K562 treated with DMSO at 1 percent for 24 hours (cell line): ENCODE results near the gene ADH1B. TPM values are rescaled to one million over a fixed set of nuclear protein-coding genes. Genes with fewer than 3 reads are reported as not detected.

Experiments used
- total RNA-seq: library from RNA; unstranded; fragments of 300-600 nt; gene quantifications from 2 replicates; pipeline ENCODE4 v1.2.3, GENCODE V29; 2022; ENCODE audit warnings: low read depth; ENCODE audit not compliant: insufficient read depth

ADH1B gene
- total RNA-seq, result not detected in 2 replicates

DNA sequence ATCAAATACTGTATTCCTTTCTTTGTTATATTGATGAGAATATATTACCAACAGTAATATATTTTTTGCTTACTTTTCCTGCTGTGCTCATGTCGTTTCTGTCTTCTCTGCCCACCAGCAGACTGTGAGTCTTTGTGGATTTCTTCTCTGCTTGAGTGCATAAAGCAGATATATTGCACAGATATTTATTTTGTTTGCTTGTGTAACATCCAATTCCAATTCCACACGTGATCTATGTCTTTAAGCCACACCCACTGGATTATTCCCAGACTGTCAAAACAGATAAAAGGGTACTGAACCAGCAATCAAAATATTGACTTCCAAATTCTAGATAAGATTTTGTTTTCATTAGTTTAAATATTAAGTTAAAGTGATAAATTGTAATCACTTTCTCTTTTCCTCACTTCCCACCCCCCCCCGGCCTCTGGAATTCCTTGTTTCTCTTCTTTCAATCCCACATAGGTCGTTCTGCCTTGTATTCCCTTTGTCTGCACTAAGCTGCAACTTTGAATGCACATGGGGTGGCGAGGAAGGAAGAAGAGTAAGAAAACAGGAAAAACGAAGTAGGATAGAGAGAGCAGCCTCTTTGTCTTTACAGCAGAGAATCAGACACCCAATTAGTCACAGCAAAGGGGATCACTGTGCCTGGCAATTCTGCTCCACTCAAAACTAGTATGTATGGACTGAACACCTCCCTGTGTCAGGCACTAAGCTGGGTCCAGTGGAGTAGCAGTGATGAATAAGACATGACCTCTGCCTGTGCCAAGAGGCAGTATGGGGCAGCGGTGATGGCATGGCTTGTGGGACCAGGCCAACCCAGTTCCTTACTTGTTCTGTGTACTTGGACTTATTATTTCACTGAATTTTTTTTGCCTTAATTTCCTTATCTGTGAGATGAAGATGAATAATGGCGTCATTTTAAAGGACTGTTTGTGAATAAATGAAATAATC is at the start of gene ADH1B:
ADH1B (minus strand) TSS at position 161 of the 951 bp plus-strand sequence; CDS start at position 91, 70 bp downstream.

DNA sequence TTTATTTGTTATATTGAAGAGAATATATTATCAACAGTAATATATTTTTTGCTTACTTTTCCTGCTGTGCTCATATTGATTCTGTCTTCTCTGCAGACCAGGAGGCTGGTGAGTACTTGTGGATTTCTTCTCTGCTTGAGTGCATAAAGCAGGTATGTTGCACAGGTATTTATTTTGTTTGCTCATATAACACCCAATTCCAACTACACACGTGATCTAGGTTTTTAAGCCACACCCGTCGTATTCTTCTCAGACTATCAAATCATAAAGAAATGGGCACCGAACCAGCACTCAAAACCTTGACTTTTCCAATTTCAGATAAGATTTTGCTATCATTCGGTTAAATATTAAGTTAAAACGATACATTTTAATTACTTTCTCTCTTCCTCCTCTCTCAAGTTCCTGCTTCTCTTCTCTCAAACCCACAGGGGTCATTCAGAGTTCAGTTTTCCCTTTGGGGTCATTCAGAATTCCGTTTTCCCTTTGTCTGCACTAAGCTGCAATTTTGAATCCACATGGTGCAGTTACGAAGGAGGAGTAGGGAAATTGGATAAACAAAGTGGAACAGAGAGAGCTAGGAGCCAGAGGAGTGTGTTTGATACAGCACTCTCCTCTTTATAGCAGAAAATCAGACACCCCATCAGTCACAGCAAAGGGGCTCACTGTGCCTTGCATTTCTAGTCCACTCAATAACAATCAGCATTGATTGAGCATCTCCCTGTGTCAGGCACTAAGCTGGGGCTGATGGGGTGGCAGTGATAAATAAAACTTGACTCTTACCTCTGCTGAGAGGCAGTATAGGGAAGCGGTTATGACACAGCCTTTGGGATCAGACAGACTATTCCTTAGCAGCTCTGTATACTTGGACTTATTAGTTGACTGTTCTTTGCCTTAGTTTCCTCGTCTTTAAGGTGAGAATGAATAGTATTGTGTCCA is 31.7 kb upstream of the ADH1B start, which contains the start of gene ADH1C:
ADH1C (minus strand) TSS at position 145 of the 936 bp plus-strand sequence; CDS start at position 74, 71 bp downstream.

DNA sequence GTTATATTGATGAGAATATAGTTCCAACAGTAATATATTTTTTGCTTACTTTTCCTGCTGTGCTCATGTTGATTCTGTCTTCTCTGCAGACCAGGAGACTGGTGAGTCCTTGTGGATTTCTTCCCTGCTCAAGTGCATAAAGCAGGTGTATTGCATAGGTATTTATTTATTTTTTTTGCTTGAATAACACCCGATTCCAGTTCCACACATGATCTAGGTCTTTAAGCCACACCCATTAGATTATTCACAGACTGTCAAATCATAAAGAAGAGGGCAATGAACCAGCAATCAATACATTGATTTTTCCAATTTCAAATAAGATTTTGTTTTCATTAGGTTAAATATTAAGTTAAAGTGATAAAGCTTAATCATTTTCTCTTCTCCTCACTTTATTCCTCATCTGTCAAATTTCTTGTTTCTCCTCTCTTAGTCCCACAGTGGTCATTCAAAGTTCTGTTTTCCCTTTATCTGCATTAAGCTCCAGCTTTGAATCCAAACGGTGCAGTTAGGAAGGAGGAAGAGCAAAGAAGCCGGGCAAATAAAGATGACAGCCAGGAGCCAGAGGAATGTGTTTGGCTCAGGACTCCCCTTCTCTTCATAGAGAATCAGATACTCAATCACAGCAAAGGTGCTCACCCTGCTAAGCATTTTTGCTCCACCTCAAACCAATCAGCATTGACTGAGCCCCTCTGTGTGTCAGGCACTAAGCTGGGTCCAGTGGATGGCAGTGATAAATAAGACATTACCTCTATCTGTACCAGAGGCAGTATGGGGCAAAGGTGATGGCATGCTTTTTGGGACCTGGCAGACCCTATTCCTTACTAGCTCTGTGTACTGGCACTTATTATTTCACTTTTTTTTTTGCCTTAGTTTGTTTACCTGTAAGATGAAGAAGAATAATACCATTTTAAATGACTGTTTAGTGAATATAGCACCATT is 30.1 kb downstream of the ADH1B start, which contains the start of gene ADH1A:
ADH1A (minus strand) TSS at position 138 of the 939 bp plus-strand sequence; CDS start at position 67, 71 bp downstream.

Other genes starting within 250 kb of the ADH1B start
- gene ADH5, start 232.6 kb downstream of the ADH1B start, total RNA-seq, result 74.4 and 94.1 TPM in 2 replicates
- not detected in 2 replicates for gene ADH4, start 177.1 kb downstream of the ADH1B start, total RNA-seq
- gene ADH6, start 102.2 kb downstream of the ADH1B start, total RNA-seq, result not detected in 2 replicates
- gene ADH1A, start 30.4 kb downstream of the ADH1B start, total RNA-seq, result not detected in 2 replicates
- gene ADH1C, start 31.3 kb upstream of the ADH1B start, total RNA-seq, result not detected in 2 replicates
- not detected in 2 replicates for gene ADH7, start 113.9 kb upstream of the ADH1B start, total RNA-seq
- gene C4orf17, start 189.6 kb upstream of the ADH1B start, total RNA-seq, result not detected in 2 replicates
- gene TRMT10A, start 242.6 kb upstream of the ADH1B start, total RNA-seq, result 6.1 TPM in 2 replicates